SU-DHL-6 (cell line): Measurements from ENCODE around the gene POLR2A.

ENCODE experiments used
- EZH2phosphoT487 ChIP-seq: fragments of 200-600 bp; sonication (generic), shearing (Covaris generic); conservative IDR thresholded peaks from 2 replicates; pipeline ENCODE4 v1.6.1; 2018; ENCODE audit warnings: mild to moderate bottlenecking, antibody characterized with exemption, low read length, moderate library complexity, mixed read lengths
- TF ChIP-seq, protein P1 (sequence below): fragments of 200-600 bp; sonication (generic); IDR thresholded peaks from one replicate; pipeline ENCODE4 v1.5.1; 2017; ENCODE audit warnings: antibody characterized with exemption, mild to moderate bottlenecking, low read length, moderate library complexity; ENCODE audit not compliant: insufficient read depth, poor library complexity, severe bottlenecking

GRCh38 chr17:7544911-7545310, 60.7 kb downstream of the POLR2A start:
- TF ChIP-seq, protein P1, sequence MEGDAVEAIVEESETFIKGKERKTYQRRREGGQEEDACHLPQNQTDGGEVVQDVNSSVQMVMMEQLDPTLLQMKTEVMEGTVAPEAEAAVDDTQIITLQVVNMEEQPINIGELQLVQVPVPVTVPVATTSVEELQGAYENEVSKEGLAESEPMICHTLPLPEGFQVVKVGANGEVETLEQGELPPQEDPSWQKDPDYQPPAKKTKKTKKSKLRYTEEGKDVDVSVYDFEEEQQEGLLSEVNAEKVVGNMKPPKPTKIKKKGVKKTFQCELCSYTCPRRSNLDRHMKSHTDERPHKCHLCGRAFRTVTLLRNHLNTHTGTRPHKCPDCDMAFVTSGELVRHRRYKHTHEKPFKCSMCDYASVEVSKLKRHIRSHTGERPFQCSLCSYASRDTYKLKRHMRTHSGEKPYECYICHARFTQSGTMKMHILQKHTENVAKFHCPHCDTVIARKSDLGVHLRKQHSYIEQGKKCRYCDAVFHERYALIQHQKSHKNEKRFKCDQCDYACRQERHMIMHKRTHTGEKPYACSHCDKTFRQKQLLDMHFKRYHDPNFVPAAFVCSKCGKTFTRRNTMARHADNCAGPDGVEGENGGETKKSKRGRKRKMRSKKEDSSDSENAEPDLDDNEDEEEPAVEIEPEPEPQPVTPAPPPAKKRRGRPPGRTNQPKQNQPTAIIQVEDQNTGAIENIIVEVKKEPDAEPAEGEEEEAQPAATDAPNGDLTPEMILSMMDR: no peak
- TF ChIP-seq EZH2phosphoT487: no peak
